Activated gamma-delta T cell treated with anti-CD3 and anti-CD28 coated beads, Interleukin-2, amount 50 U/mL, for 16 hours (primary cell): ENCODE data around the gene IGF2.
"Not testable (repeated sequence)": the region's sequence is repeated elsewhere in the genome, so short reads cannot be mapped to it uniquely, and the experiment has no call there.

Experiments used
- DNase-seq: peaks from one replicate; pipeline ENCODE4 v3.0.0-alpha.2; 2020; ENCODE audit warnings: low read depth

The IGF2 gene

DNA sequence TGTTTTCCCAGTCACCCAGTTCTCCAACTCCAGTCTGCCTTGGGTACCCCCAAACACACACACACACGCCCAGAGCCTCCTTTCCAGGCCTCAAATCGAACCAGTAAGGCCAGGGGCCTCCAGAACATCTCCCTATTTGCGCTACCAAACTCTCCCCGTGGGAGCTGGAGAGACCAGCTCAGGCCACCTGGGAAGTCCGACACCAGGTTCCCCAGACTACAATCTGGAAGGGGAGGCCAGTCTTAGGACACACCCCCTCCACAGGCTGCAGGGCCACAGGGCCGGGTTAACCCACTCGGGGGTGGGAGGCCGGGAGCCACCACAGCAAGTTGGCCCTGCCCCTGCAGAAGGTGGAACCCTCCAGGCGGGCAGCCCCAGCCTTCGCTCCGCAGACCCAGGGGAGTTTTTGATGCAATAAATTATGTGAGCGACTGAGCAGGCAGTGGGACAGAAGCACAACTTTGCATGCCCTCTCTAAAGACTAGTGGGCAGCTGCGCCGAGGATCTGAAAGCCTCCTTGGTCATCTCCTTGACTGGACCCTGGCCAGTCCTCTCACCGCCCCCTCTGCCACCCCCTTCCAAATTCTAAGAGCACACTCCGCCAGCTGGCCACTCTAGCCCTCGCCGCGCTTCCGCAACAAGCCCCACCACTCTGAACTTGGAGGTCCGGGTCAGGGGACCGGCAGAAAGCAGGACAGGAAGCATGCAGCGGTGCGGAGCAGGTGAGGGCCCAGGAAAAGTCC, 2.8 kb downstream of the IGF2 start:
- DNase-seq: no peak

DNA sequence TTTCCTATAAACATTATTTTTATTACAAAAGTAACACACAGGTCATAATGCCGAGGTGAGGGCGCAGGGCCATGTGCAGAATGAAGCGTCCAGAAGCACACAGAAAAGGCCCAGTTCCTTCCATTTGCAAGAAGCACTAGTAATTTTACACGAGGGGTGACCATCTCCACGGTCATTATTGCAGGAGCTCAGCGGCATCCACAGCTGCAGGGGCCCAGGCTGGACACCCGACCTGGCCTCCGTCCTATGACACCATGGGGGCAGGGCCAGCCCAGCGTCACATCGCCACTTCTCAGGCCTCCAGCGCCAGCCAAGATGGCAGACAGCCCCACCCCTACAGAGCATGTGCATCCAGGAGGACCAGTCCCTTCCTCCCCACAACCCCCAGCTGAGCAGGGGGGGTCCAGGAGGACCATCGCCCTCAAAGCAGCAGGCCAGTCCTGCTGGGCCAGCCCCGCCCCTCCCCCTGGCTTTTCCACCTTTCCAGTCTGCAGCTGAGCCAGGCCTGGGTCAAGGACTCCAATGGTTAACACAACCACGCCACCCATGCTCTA, 3.5 kb downstream of the IGF2 start:
- DNase-seq: no peak

DNA sequence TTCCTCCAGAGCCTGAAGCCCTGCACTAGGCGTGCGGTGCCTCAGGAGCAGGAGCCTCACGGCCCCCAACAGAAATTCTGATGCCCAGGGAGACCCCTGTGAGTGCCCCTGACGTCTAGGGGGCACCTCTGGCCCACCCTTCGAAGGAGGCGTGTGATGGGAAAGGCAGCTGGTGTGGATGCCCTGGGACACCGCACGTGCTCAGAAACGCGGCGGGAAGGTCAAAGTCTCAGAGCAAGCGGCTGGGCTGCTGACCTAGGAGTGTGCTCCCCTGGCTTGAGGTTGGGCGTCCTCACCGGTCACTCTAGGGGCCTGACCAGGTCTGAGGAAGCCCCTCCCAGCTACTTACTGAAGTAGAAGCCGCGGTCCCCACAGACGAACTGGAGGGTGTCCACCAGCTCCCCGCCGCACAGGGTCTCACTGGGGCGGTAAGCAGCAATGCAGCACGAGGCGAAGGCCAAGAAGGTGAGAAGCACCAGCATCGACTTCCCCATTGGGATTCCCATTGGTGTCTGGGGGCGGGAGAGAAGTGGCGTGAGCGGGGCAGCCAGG, 4.1 kb downstream of the IGF2 start:
- DNase-seq: no peak

DNA sequence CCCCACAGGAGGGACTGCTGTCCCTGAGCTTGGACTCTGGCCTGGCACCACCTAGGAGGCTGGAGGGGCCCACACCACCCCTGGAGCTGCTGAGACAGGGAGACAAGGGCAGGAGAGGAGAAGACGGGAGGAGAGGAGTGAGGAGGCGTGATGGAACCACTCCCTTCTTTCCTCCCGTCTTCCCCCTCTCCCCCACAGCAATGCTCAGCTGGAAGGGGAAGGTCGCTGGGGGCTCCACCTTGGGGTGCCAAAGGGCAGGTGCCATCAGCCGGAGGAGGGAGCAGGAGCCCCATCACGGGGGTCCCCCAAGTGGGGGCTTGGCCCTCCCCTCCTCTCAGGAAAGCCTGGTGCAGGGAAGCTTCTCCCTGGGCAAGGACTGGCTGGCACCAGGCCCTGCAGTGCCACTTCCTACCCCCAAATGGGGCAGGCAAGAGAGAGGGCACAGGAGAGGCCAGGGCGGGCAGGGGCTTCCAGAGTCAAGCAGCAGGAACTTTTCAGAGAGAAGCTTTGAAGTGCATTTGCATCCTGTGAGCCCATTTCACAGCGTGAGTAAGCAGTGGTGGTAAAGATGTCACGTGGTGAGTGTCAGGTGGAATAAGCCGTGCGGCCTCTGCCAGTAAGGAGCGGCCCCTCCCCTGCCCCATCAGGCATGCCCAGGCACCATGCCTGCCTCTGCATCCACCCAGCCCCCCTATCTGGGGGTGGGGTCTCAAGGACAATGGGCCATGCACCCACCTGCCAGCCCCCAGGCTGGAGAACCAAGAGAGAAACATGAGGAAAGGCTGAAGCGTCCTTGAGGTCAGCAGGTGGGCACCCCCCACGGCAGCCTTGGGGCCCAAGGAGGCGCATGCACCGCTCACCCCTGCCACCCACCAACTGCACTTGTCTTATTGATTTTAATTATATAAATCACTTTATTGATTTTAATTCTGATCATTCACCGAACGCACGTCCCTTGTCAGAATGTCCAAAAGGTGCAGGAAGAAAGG, 4.9 kb downstream of the IGF2 start:
- no peak for DNase-seq

DNA sequence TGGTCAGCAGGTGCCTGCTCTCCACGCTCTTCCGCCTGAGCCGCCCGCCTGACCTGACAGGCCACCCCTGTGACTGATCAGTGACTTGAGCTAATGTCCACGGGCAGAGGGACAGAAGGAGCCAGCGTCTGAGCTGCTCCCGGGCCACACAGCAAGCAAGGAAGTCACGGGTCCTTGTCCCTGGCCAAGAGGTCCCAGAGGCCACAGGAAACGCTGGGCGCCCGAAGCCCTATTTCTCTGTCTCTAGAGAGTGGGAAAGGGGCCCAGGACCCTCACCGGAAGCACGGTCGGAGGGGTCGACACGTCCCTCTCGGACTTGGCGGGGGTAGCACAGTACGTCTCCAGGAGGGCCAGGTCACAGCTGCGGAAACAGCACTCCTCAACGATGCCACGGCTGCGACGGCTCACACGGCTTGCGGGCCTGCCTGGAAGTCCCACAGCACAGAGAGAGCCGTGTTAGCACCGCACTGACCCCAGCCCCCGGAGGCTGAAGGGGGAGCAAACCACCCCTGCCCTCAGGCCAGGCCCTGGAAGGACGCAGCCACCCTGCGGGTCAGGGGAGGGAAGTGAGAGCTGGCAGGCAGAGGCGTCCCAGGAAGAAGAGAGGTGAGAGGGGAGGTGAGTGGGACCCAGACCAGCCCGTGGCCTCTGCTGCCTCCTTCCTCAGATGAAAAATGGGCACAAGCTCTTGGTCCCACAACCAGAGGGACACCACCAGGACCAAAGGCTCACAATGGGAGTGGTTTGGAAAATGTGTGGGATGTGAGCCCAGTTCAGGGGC, 5.8 kb downstream of the IGF2 start:
- DNase-seq: no peak

GRCh38 chr11:2132874-2133240, 6.3 kb downstream of the IGF2 start:
- no peak for DNase-seq

DNA sequence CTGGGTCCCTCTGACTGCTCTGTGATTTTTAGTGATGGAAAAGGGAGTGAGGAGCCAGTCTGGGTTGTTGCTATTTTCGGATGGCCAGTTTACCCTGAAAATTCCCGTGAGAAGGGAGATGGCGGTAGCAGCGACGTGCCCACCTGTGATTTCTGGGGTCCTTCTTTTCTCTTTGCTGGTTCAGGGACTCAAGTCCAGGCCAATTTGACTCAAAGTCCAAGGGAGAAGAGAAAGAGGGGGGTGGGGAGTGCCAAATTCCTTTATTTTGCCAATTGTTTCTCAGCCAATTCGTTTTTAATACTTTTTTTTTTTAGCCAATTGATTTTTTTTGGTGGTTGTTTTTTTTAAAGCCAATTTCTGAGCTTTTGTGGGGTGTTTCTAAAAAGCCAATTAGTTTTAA, 6.9 kb downstream of the IGF2 start:
- no peak for DNase-seq

DNA sequence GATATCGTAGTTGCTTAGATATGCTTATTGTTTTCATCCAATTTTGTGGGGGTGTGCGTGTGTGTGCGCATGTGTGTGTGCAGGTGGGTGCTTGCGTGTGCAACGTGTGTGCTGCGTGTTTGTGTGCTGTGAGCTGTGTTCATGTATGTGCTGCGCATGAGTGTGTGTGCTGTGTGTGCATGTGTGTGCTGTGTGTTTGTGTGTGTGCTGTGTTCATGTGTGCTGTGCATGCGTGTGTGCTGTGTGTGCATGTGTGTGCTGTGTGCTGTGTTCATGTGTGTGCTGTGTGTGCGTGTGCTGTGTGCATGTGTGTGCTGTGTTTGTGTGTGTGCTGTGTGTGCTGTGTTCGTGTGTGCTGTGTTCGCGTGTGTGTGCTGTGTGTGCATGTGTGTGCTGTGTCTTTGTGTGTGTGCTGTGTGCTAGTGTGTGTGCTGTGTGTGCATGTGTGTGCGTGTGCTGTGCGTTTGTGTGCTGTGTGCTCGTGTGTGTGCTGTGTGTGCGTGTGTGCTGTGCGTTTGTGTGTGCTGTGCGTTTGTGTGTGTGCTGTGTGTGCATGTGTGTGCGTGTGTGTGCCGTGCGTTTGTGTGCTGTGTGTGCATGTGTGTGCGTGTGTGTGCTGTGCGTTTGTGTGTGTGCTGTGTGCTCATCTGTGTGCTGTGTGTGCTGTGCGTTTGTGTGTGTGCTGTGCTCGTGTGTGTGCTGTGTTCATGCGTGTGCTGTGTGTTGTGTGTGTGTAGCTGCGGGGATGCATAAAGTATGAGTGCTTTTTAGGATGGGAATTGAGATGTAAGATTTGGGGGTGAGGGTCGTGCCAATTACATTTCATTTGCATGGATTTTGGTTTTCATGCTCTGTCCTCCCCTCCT, 7.6 kb downstream of the IGF2 start:
- DNase-seq: no peak

DNA sequence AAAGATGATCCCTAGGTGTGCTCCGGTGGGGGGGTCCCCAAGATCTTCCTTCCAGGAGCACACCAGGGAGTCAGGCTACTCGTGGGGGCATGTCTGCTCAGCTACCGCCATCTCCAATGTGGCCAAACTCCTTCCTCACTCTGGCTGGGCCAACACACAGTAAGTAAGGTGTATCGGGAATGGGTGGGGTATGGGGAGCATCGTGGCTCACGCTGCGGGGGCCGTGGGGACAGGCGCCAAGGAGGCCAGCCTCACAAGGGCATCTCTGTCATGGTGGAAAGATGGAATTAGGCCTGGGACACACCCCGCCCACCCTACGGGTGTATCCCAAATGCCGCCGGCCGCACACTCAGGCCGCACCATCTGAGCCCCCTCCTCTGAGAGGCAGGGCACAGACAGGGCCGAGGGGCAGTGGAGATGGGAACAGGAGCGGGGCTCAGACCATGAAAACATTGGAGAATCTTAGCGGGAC, 8.3 kb downstream of the IGF2 start:
- no peak for DNase-seq

DNA sequence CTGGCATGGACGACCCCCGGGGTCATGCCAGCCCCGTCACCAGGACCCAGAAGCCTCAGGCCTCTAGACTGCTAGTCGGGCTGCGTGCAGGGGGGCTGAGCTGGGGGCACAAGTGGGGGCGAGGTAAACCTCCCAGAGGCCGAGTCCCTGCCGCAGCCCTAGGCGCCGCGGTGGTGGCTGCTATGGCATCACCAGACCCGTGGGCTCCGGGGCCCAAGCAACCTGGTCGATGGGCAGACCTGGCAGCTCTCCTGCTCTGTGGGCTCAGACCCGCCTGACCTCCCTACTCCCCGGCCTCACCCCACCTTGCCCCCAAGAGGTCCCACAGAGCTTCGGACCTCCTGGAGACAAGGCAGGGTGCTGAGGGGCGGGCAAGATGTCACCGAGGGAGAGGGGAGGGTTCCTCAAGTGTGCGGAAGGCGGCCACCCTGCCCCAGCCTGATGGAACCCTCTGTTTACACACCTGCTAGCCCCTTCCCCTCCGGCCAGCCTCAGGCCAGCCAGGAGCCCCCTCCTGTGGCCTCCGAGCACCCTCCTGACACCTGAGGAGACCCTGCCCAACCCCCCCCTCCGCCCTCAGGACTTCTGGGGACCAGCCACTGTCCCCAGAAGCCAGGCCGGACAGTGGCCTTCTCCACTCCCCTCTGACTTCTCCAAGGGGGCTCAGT, 9.4 kb downstream of the IGF2 start:
- DNase-seq: no peak

GRCh38 chr11:2129308-2129698, 9.9 kb downstream of the IGF2 start:
- no peak for DNase-seq

DNA sequence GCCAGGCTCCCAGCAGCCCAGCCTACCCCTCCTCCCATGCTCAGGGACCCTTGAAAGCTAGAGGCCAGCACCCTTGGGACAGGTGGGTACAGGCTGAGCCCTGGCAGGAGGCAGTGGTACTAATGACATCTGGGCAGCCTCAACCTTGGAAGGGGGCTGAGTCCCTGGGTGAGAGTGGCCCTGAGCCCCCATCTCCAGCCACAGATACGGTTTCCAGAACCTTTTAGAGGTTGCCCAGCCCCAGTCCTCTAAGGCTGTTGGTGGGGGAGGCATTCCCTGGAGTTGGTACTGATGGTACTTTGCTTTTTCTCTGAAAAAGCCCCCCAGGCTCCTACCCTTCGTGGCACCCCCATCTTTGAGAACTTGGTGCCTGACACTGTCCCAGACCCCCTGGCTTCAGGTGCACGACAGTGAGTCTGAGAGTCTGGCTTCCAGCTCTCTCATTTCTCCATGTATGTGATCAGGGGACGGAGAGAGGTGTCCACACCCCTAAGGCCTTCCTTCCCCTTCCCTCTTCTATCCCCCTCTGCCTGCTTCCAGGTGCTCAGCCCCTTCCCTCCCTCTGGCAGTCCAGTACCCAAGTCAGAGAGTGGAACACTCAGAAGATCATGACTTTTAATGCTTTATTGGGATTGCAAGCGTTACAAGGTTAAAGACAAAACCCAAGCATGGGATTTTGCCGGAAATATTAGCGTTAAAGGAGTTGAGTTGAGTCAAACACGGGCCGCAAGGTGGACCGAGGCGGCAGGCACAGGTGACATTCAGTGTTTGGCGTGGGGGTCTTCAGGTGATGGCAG, 10.5 kb downstream of the IGF2 start:
- DNase-seq: no peak

- no peak for DNase-seq
Observed at GRCh38 chr11:2128130-2128510, 11.1 kb downstream of the IGF2 start.

- no peak for DNase-seq
Observed at GRCh38 chr11:2127482-2128129, 11.6 kb downstream of the IGF2 start.

DNA sequence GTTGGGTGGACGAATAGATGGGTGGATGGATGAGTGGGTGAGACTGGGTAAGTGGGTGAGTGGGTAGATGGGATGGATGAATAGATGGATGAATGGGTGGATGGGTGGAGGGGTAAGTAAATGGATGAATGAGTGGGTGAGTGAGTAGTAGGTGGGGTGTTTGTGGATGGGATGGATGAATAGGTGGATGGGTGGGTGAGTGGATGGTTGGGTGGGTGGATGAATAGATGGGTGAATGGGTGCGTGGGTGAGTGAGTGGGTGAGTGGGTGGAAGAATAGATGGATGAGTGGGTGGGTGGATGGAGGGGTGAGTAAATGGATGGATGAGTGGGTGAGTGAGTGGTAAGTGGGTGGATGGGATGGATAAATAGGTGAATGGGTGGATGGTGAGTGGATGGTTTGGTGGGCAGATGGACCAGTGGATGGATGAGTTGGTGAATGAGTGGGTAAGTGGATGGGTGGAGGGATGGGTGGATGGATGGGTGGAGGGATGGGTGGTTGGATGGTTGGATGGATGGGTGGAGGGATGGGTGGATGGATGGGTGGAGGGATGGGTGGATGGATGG, 12.6 kb downstream of the IGF2 start:
- no peak for DNase-seq

DNA sequence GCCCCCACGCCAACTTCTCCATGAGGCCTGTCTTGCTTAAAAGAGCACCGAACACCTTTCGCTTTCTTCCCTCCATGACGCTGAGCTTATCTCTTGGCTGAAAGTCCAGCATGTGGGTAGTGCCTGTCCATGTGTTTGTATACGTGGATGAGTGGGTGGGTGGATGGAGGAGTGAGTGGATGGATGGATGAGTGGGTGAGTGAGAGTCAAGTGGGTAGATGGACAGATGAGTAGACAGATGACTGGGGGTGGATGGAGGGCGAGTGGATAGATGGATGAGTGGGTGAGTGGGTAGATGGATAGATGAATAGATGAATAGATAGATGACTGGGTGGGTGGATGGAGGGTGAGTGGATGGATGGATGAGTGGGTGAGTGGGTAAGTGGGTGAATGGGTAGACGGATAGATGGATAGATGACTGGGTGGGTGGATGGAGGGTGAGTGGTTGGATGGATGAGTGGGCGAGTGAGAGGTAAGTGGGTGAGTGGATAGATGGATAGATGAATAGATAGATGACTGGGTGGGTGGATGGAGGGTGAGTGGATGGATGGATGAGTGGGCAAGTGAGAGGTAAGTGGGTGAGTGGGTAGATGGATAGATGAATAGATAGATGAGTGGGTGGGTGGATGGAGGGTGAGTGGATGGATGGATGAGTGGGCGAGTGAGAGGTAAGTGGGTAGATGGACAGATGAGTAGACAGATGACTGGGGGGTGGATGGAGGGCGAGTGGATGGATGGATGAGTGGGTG, 14.3 kb downstream of the IGF2 start:
- not testable (repeated sequence) for DNase-seq

- DNase-seq: no peak
Observed at GRCh38 chr11:2123628-2123960, 15.6 kb downstream of the IGF2 start.
